Mesenteric fat pad (tissue), 1 donor: Measurements from ENCODE around the gene ZNF438. TPM values are rescaled to one million over a fixed set of nuclear protein-coding genes. Genes with fewer than 3 reads are reported as not detected.
"Not testable (repeated sequence)": the region's sequence is repeated elsewhere in the genome, so short reads cannot be mapped to it uniquely, and the experiment has no call there.

Experiments used
- DNase-seq: peaks from one replicate; pipeline ENCODE4 v3.0.0-alpha.2; 2020; ENCODE audit warnings: low spot score
- total RNA-seq: library from RNA; stranded (reverse); fragmentation: NEBNext Ultra II Directional; extraction: Animal tissue kit (Norgen Biotek cat#: 25700); gene quantifications from one replicate; pipeline ENCODE4 v1.2.1, GENCODE V29; 2021
- donor health status: DM: yes; HTN: yes; CAD: no.

Gene ZNF438
- total RNA-seq, 1 donor from 2014 or later, result 9.4 TPM

- DNase-seq, result no peak
Measured at GRCh38 chr10:30990351-30990750, 41.3 kb downstream of the ZNF438 start.

GRCh38 chr10:30988831-30989435 lies 42.7 kb downstream of the ZNF438 start:
- no peak for DNase-seq

GRCh38 chr10:30987463-30987862 lies 44.2 kb downstream of the ZNF438 start:
- no peak for DNase-seq

DNA sequence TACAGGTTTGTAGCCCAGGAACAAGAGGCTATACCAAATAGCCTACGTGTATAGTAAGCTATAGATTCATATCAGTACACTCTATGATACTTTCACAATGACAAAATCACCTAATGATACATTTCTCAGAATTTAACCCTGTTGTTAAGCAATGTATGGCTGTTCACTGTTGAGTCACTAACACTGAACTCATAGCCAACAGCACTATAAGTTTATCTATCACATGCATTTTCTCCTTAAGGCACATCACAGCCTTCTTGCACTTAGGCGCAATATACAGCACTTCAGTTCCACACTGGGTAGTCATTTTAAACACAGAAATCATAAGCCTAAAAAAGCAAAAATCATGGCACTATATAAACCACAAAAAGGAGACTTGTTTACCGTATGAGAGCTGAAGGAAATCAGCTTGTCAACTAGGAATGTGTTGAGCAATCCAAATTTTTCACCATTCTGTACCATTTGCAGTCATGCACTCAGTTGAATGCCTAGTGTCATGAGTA lies 45.6 kb downstream of the ZNF438 start:
- DNase-seq, result no peak

DNA sequence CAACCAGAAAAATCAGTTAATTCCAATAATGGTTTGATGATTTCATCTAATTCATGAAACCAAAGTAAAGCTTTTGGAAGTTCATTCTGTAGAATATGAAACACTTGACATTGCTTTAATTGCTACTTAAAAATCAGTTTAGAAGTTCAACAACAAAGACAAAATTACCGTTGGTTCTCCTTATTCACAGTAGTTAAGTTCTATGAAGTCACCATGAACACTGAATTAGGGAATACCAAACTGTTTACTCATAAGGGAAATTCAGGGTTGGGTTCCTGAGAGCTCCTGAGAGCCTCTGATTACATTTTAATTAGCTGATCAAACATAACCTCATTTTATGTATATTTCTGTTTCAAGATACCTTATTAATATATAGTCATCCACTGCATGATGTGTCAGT lies 46.2 kb downstream of the ZNF438 start:
- no peak for DNase-seq

GRCh38 chr10:30984563-30985328 lies 46.9 kb downstream of the ZNF438 start:
- no peak for DNase-seq

DNA sequence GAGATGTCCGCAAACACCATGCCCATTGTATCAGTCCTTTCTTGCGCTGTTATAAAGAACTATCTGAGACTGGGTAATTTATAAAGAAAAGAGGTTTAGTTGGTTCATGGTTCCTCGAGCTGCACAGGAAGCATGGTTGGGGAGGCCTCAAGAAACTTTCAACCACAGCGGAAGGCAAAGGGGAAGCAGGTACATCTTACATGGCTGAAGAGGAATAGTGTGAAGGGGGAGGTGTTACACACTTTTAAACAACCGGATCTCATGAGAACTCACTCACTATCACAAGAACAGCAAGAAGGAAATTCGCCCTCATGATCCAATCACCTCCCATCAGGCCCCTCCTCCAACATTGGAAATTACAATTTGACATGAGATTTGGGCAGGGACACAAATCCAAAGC lies 48.5 kb downstream of the ZNF438 start:
- DNase-seq, result not testable (repeated sequence)

DNA sequence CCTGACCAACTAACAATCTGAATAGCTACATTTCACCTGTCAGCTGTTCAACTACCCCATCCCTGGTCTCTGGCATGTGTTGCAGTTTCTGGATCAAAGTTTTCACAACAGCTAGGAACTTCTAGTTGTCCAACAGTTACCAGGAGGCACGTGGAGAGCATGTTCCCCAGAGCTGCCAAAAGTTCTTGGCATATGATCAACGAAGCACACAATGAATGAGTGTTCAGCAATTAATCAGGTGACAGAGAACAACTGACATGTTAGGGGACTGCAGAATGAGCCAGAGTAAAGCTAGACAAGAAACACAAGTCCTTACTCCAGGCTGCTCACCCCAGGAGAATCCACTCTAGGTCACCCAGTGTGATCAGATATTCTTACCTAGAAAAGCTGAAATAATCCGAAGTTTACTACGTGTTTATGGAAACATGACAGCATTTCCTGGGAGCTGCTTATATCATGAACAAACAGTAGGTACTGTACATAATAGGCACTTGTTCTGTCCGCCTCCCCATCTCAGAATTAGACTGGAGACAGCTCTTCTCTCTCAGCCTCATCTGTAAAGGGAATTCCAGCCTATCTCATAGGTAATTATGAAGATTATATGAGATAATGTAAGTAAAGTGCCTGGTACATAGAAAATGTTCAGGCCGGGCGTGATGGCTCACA lies 50.6 kb downstream of the ZNF438 start:
- no peak for DNase-seq

DNA sequence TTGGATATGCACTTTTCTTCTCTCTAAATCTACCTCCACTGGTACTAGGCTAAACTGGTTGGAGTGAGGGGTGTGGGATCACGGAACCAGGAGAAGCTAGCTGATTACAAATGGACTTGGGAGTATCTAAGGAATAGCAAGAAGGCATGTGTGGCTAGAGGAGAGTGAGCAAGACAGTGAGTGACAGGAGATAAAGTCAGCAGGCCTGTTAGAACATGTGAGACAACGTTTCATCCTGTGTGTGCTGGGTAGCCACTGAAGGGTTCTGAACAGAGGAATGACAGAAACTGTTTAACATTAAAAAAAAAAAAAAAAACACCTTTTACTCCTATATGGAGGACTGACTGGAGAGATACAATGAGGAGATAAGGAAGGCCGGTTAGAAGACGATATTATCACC lies 51.7 kb downstream of the ZNF438 start:
- no peak for DNase-seq

GRCh38 chr10:30978843-30979242 lies 52.8 kb downstream of the ZNF438 start:
- DNase-seq, result no peak

- no peak for DNase-seq
Measured at GRCh38 chr10:30977385-30977784, 54.3 kb downstream of the ZNF438 start.

DNA sequence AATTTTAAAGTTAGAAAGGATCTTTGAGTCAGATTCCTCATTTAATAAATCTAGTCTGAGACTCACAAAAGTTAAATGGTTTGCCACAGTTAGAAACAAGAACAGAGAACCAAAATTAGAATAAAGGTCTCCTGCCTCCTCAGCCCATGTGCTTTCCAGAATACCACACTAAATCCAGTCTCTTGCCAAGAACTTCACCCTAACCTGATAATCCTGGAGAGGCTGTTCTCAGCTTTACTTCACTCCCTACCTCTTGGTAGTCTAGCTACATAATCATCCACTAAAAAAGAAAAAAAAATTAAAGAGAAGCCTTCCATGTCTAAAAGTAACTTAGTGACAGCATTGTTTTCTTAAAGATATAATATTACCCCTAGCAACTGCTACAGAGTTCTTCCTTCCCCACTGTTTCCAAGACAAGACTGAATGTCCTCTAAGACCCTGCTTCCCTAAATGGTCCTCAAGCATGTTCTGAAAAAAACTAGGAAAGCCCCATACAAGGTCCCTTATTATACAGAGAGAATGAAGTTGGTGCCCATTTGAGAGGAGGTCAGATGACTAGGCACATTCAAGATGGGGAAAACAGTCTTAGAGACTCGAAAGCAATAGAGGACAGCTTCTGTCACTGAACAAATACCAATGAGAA lies 56.8 kb downstream of the ZNF438 start:
- no peak for DNase-seq

- DNase-seq, result no peak
Measured at GRCh38 chr10:30974355-30974754, 57.3 kb downstream of the ZNF438 start.

DNA sequence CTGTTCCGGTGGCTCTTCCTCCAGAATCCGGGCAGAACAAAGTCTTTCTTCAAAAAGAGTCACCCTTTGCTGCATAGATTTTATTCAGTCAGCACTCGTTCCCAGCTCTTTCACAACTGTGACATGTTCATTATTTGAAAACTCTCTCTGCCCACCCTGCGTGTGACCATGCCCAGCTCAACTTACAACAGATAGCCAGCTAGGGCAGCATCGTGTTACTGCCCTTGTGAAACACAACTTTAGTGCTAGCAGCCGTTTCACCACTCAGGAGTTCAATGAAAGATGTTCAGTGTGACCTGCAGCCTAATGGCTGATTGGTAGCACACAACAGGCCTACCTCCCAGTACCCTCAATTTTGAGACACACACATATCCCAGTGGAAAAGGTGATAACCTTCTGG lies 57.9 kb downstream of the ZNF438 start:
- DNase-seq, result no peak

- DNase-seq, result no peak
Measured at GRCh38 chr10:30970760-30971460, 60.8 kb downstream of the ZNF438 start.

DNA sequence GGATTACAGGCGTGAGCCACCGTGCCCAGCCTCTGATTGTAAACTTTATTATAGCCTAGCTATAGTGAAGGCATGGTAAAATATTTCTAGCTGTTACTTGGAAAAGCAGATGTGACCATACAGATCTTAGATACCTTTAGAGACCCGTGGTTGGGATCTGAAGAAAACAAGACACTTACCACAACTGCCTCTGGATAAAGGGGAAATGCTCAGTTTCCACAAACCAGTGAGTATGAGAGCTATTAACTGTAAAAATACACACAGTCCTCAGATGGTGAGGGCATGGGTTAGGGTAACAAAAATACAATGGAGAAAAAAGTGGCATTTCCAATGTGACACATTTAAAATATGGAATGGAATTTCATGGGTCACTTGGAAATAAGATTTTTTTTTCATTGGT lies 63.0 kb downstream of the ZNF438 start:
- no peak for DNase-seq

DNA sequence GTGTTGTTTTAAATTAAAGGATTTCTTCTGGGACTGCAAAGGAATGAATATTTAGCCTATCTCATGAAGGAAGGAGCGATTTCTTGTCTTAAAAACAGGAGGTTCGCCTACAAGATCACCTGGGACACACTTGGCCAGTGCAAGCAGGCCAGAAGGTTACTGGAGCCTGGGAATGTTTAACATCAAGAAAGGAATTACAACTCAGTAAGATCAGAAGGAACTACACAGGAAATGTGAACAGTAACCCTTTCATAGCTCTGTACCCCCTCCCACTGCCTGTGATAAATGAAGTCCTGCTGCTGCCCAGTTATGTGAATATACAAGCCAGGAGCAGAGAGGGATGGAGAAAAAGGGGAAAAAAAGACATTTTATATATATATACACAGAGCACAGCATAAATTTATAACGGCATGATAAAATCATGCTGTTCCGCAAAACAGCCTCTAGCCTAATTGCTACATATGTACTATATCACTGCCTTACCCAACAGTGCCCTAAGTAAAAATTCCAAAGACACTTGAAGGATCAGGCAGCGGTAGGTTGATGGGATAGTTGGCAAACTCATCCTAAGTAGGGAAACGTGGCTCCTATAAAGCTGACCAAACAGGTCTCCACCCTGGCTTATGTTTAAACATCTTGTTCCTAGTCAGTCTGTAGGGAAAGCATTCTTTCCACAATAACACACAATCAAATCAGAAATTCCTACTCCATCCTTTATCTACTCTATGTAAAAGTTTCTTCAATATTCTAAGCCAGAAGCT lies 63.8 kb downstream of the ZNF438 start:
- DNase-seq, result no peak

DNA sequence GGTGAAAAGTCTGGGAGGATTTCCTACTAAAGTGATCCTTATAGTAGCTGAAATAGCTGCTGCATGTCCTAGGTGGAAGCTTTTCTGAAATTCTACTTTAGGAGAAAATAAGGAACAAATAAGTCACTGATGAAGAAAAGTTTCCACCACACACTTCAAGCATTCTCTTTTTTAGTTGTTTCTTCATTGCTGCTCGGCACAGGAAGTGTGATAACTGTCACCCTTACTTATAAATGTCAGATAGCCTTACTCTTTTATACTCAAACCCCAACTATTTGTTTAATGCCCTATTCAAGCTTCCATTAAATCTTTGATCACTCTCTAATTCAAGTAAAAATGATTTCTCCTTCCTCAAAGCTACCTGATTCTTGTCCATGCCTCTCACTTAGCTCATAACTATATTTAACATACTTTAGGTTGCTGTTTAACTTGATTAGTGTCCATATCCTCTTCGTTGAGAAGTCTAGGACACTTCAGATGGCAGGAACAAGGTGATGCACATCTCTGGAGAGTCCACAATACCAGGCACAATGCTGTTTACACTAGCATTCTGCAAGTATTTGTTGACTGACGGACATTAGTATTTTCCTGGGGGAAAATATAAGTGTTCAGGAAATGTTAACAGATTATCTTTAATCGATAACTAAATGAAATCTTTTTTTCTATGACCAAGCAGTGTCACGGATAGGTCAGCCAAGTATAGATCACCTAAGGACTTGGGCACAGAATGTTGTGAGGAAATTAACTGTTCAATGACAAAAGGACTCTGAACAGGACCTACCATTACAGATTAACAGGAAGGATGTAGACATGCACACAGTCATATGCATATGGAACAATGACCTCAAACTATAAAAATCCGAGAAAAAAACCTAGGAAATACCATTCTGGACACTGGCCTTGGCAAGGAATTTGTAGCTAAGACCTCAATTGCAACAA lies 67.4 kb downstream of the ZNF438 start:
- DNase-seq, result no peak

- no peak for DNase-seq
Measured at GRCh38 chr10:30962522-30962921, 69.1 kb downstream of the ZNF438 start.
